ENCODE data around the gene GIPC1.

The GIPC1 gene

GRCh38 chr19:14540741-14541525 is 45.0 kb upstream of the GIPC1 start:
- no peak overlapping the region for H3K4me3 ChIP-seq (replicated peaks; ENCODE audit: low read depth, low read length)
- DNase-seq (ENCODE audit: low read depth) = no peak
- TF ChIP-seq, protein P1, sequence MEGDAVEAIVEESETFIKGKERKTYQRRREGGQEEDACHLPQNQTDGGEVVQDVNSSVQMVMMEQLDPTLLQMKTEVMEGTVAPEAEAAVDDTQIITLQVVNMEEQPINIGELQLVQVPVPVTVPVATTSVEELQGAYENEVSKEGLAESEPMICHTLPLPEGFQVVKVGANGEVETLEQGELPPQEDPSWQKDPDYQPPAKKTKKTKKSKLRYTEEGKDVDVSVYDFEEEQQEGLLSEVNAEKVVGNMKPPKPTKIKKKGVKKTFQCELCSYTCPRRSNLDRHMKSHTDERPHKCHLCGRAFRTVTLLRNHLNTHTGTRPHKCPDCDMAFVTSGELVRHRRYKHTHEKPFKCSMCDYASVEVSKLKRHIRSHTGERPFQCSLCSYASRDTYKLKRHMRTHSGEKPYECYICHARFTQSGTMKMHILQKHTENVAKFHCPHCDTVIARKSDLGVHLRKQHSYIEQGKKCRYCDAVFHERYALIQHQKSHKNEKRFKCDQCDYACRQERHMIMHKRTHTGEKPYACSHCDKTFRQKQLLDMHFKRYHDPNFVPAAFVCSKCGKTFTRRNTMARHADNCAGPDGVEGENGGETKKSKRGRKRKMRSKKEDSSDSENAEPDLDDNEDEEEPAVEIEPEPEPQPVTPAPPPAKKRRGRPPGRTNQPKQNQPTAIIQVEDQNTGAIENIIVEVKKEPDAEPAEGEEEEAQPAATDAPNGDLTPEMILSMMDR (IDR thresholded peaks at IDR 0.05; ENCODE audit: low read length, missing control alignments) = no peak

DNA sequence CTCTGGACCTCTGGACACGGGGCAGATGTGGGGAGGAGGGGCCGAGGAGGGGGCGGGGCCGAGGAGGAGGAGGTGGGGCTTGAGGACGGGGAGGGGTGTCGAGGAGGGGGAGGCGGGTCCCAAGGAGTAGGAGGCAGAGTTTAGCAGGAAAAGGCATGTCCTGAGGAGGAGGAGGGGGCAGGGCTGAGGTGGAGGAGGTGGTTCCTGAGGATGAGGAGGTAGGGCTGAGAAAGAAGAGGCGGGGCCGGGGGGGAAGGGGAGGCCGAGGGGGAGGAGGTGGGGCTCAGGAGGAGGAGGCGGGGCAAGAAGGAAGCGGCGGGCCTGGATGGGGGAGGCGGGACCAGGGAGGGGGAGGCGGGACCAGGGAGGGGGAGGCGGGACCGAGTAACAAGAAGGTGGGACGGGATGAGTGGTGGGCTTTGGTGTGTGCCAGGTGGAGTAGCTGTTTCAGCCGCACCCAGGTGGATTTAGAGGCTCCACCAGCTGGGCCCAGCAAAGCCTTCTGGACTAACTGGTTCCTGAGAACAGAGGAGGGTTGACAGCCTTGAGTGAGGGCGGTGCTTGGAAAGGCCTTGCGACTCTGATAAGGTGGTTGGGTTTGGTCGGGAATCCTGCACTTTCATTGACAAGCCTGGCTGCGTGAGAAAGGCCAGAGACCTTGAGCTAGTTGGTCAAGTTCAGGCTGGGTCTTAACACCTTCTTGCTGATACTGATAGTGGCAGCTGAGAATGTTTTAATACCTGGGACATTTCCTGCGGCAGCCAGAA is 41.2 kb upstream of the GIPC1 start:
- TF ChIP-seq, protein P1 (IDR thresholded peaks at IDR 0.05; ENCODE audit: low read length, missing control alignments) = no peak
- peak; percentile 89 for DNase-seq (ENCODE audit: low read depth)
- H3K4me3 ChIP-seq (replicated peaks; ENCODE audit: low read depth, low read length) = peak overlapping the region; percentile 43

- TF ChIP-seq, protein P1 (IDR thresholded peaks at IDR 0.05; ENCODE audit: low read length, missing control alignments) = no peak
- no peak overlapping the region for H3K4me3 ChIP-seq (replicated peaks; ENCODE audit: low read depth, low read length)
- DNase-seq (ENCODE audit: low read depth) = no peak
Observed at GRCh38 chr19:14533450-14533849, 37.5 kb upstream of the GIPC1 start.

GRCh38 chr19:14530506-14530905 is 34.6 kb upstream of the GIPC1 start:
- DNase-seq (ENCODE audit: low read depth) = no peak
- H3K4me3 ChIP-seq (replicated peaks; ENCODE audit: low read depth, low read length) = peak overlapping the region; percentile 98
- TF ChIP-seq, protein P1 (IDR thresholded peaks at IDR 0.05; ENCODE audit: low read length, missing control alignments) = no peak

- no peak for DNase-seq (ENCODE audit: low read depth)
- peak overlapping the region; percentile 98 for H3K4me3 ChIP-seq (replicated peaks; ENCODE audit: low read depth, low read length)
- TF ChIP-seq, protein P1 (IDR thresholded peaks at IDR 0.05; ENCODE audit: low read length, missing control alignments) = no peak
Observed at GRCh38 chr19:14530005-14530348, 34.0 kb upstream of the GIPC1 start.

- peak; percentile 100 for DNase-seq (ENCODE audit: low read depth)
- TF ChIP-seq, protein P1 (IDR thresholded peaks at IDR 0.05; ENCODE audit: low read length, missing control alignments) = no peak
- H3K4me3 ChIP-seq (replicated peaks; ENCODE audit: low read depth, low read length) = peak within 1 kb of the TSS; percentile 98
Observed at GRCh38 chr19:14529254-14530004, 33.5 kb upstream of the GIPC1 start, which contains the start of gene TECR. TSS of gene TECR (plus strand) at chr19:14529594. CDS start at chr19:14529697, 103 bp downstream.
